ENCODE results near the gene CCDC85A. TPM values are rescaled to one million over a fixed set of nuclear protein-coding genes. Genes with fewer than 3 reads are reported as not detected.

CCDC85A gene
- total and polyA plus RNA-seq, 2 experiments from 2014 or later: 0.21 to 0.24 TPM

- no peak for ATAC-seq
- no peak overlapping the region for H3K4me3 ChIP-seq
- no peaks in the 10 kb centered on the region for H3K36me3 Mint-ChIP-seq (ENCODE audit: low read depth)
Observed at GRCh38 chr2:56314796-56315195, 131.0 kb downstream of the CCDC85A start.

More at GRCh38 chr2:56314796-56315195, 131.0 kb downstream of the CCDC85A start:
- no peak overlapping the region for H3K27ac ChIP-seq (ENCODE audit: low read depth)
- H3K9me2 ChIP-seq (ENCODE audit: insufficient read depth): no peaks in the 10 kb centered on the region; the same call in 1 of the 2 replicates
- peaks cover 6% of the 10 kb centered on the region for H3K4me1 ChIP-seq (ENCODE audit: insufficient read depth)
- Mint-ChIP-seq H3K4me1 (peaks cover 13% of the 10 kb centered on the region), H3K27ac (no peak overlapping the region), H3K27me3 (ENCODE audit: insufficient read depth, low read depth, poor library complexity) (peaks cover 3% of the 10 kb centered on the region), H3K4me3 (no peak overlapping the region), H3K9me3 (no peaks in the 10 kb centered on the region)
- H3K79me2 ChIP-seq (replicated peaks; ENCODE audit: insufficient read depth): no peaks in the 10 kb centered on the region
- no peak overlapping the region for H2AFZ ChIP-seq
- no peaks in the 10 kb centered on the region for H3K27me3 ChIP-seq (ENCODE audit: insufficient read depth)
- H3F3A ChIP-seq (replicated peaks; ENCODE audit: low read depth): no peaks in the 10 kb centered on the region
- no peaks in the 10 kb centered on the region for H3K36me3 ChIP-seq (ENCODE audit: insufficient read depth)
- no peak overlapping the region for H3K4me2 ChIP-seq
- DNase-seq (ENCODE audit: low spot score): no peak
- no peak for TF ChIP-seq REST (IDR thresholded peaks at IDR 0.05; ENCODE audit: unreplicated experiment)
- TF ChIP-seq ZNF462 (CRISPR knock-in tag; IDR thresholded peaks at IDR 0.05): no peak
- no peak for TF ChIP-seq EZH2 (IDR thresholded peaks at IDR 0.05; ENCODE audit: low read depth, unreplicated experiment)
- TF ChIP-seq CTCF (conservative IDR thresholded peaks at IDR 0.05; ENCODE audit: low read depth in 2 of 2): no peak
- TF ChIP-seq STAT1 (IDR thresholded peaks at IDR 0.05; ENCODE audit: unreplicated experiment): no peak
- no peak for TF ChIP-seq CREB1 (CRISPR knock-in tag; IDR thresholded peaks at IDR 0.05; ENCODE audit: low read depth)
- no peak for TF ChIP-seq POLR2AphosphoS5 (IDR thresholded peaks at IDR 0.05; ENCODE audit: low read depth)
- TF ChIP-seq ZNF331 (CRISPR knock-in tag; IDR thresholded peaks at IDR 0.05; ENCODE audit: low read depth): no peak
- TF ChIP-seq JUNB (IDR thresholded peaks at IDR 0.05; ENCODE audit: unreplicated experiment): no peak
- TF ChIP-seq EZH2phosphoT487 (IDR thresholded peaks at IDR 0.05; ENCODE audit: unreplicated experiment): no peak
- no peak for TF ChIP-seq NANOG (IDR thresholded peaks at IDR 0.05; ENCODE audit: borderline replicate concordance)
- no peak for TF ChIP-seq ETS1 (IDR thresholded peaks at IDR 0.05)
- TF ChIP-seq ZNF114 (CRISPR knock-in tag; IDR thresholded peaks at IDR 0.05): no peak
- no peaks in the 10 kb centered on the region for H4K20me1 ChIP-seq (replicated peaks; ENCODE audit: insufficient read depth)

All from GM23338 (cell line).